IMR-90 (cell line): Measurements from ENCODE around the gene SHE. TPM values are rescaled to one million over a fixed set of nuclear protein-coding genes. Genes with fewer than 3 reads are reported as not detected.

ENCODE experiments used
- ATAC-seq: fragments of 200-7000 bp; cut with Tn5 transposase; 2 replicates; pipeline ENCODE4 v1.9.1; 2020; ENCODE audit warnings: low read depth, mild to moderate bottlenecking, moderate library complexity
- BruUV-seq: library from RNA; stranded (reverse); fragments of 400-500 nt; replicated peaks from 2 replicates; lab custom pipeline; 2021; lab: Mats Ljungman, UMichigan
- CTCF ChIA-PET: fragments of 300-600 bp; formaldehyde crosslinking; extraction: SDS; loops from one replicate; lab custom pipeline; 2021; ENCODE audit warnings: antibody characterized with exemption; lab: Yijun Ruan, JAX
- POLR2A ChIA-PET: fragments of 300-600 bp; sonication (Branson Sonifier 250); formaldehyde crosslinking; loops from one replicate; lab custom pipeline; 2022; ENCODE audit warnings: antibody characterized with exemption; ENCODE audit not compliant: unreplicated experiment; lab: Charles Lee
- DNase-seq: peaks from one replicate; pipeline ENCODE4 v3.0.0; 2013
- H2AFZ ChIP-seq: replicated peaks from 2 replicates; pipeline ENCODE3; 2013; ENCODE audit warnings: low read length, mild to moderate bottlenecking; ENCODE audit not compliant: poor library complexity
- H2AK5ac ChIP-seq: 2 replicates; pipeline ENCODE4 v1.6.1; 2013; ENCODE audit warnings: low read depth, low read length, inconsistent platforms
- H2AK9ac ChIP-seq: replicated peaks from 2 replicates; pipeline ENCODE3; 2013; ENCODE audit warnings: mild to moderate bottlenecking, low read depth, low read length, moderate library complexity; ENCODE audit not compliant: poor library complexity
- H2BK120ac ChIP-seq: 2 replicates; pipeline ENCODE4 v1.6.1; 2013; ENCODE audit warnings: low read depth, low read length, inconsistent platforms
- H2BK15ac ChIP-seq: 3 replicates; pipeline ENCODE4 v1.6.1; 2013; ENCODE audit warnings: low read depth, low read length, inconsistent platforms
- H2BK20ac ChIP-seq: 2 replicates; pipeline ENCODE4 v1.6.1; 2013; ENCODE audit warnings: low read depth, mild to moderate bottlenecking, inconsistent platforms, low read length, moderate library complexity
- H2BK5ac ChIP-seq: 2 replicates; pipeline ENCODE4 v1.6.1; 2013; ENCODE audit warnings: mild to moderate bottlenecking, low read depth, low read length, inconsistent platforms; ENCODE audit not compliant: poor library complexity, severe bottlenecking
- H3K14ac ChIP-seq: replicated peaks from 2 replicates; pipeline ENCODE4 v1.6.1; 2013; ENCODE audit warnings: low read depth, low read length, inconsistent platforms
- H3K18ac ChIP-seq: 2 replicates; pipeline ENCODE4 v1.6.1; 2013; ENCODE audit warnings: low read depth, low read length, control low read depth
- H3K23ac ChIP-seq: 2 replicates; pipeline ENCODE4 v1.6.1; 2013; ENCODE audit warnings: low read depth, low read length, inconsistent platforms
- H3K27ac ChIP-seq: 2 replicates; pipeline ENCODE4 v1.5.1; 2013; ENCODE audit warnings: mild to moderate bottlenecking, control low read depth, low read length; ENCODE audit not compliant: insufficient read depth
- H3K27me3 ChIP-seq: 2 replicates; pipeline ENCODE4 v1.6.1; 2013; ENCODE audit warnings: low read length; ENCODE audit not compliant: control insufficient read depth, insufficient read depth
- H3K36me3 ChIP-seq: 2 replicates; pipeline ENCODE4 v1.6.1; 2013; ENCODE audit warnings: low read length, mixed read lengths; ENCODE audit not compliant: control insufficient read depth, insufficient read depth
- H3K4ac ChIP-seq: 2 replicates; pipeline ENCODE4 v1.6.1; 2013; ENCODE audit warnings: low read depth, low read length, inconsistent platforms
- H3K4me1 ChIP-seq: 2 replicates; pipeline ENCODE4 v1.6.1; 2013; ENCODE audit warnings: low read length, mixed read lengths; ENCODE audit not compliant: control insufficient read depth, insufficient read depth
- H3K4me2 ChIP-seq: 2 replicates; pipeline ENCODE4 v1.6.1; 2013; ENCODE audit warnings: low read depth, mild to moderate bottlenecking, control low read depth, low read length, moderate library complexity
- H3K4me3 ChIP-seq: 2 replicates; pipeline ENCODE4 v1.5.1; 2013; ENCODE audit warnings: low read depth, mild to moderate bottlenecking, control low read depth, low read length, moderate library complexity; ENCODE audit not compliant: insufficient read depth
- H3K56ac ChIP-seq: 2 replicates; pipeline ENCODE4 v1.6.1; 2013; ENCODE audit warnings: low read length, inconsistent platforms; ENCODE audit not compliant: insufficient read depth; ENCODE audit errors: extremely low read depth
- H3K79me1 ChIP-seq, 2 experiments: 2 replicates each; pipeline ENCODE4 v1.6.1; 2013; ENCODE audit warnings: low read length in 2 of 2, inconsistent platforms in 1 of 2, low read depth in 1 of 2
- H3K9ac ChIP-seq: 2 replicates; pipeline ENCODE4 v1.6.1; 2013; ENCODE audit warnings: low read depth, low read length, control low read depth
- H3K9me1 ChIP-seq: 2 replicates; pipeline ENCODE4 v1.6.1; 2013; ENCODE audit warnings: low read length, inconsistent platforms; ENCODE audit not compliant: insufficient read depth
- H3K9me3 ChIP-seq: 2 replicates; pipeline ENCODE4 v1.6.1; 2013; ENCODE audit warnings: low read length; ENCODE audit not compliant: control insufficient read depth, insufficient read depth
- H4K20me1 ChIP-seq: 2 replicates; pipeline ENCODE4 v1.6.1; 2013; ENCODE audit warnings: low read length, inconsistent platforms; ENCODE audit not compliant: insufficient read depth
- H4K5ac ChIP-seq: 2 replicates; pipeline ENCODE4 v1.6.1; 2013; ENCODE audit warnings: mild to moderate bottlenecking, low read depth, low read length, control low read depth
- H4K8ac ChIP-seq, 2 experiments: 2 replicates each; pipeline ENCODE4 v1.6.1; 2013; ENCODE audit warnings: low read depth in 2 of 2, low read length in 2 of 2, control low read depth in 1 of 2, inconsistent platforms in 1 of 2
- H4K91ac ChIP-seq: 2 replicates; pipeline ENCODE4 v1.6.1; 2013; ENCODE audit warnings: low read depth, low read length, inconsistent platforms; ENCODE audit not compliant: insufficient read depth
- USF2 ChIP-seq: fragments of 150-350 bp; IDR thresholded peaks from 2 replicates; pipeline ENCODE4 v1.6.1; 2017; ENCODE audit warnings: mild to moderate bottlenecking, antibody characterized with exemption, low read length, low read depth
- dilution Hi-C: fragments of 300-500 bp; cut with HindIII; formaldehyde crosslinking; loops from one replicate; pipeline ENCODE4 v1.14.3; 2018; ENCODE audit warnings: low sequenced_read_pairs; ENCODE audit not compliant: unreplicated experiment
- in situ Hi-C: fragments of 300-500 bp; cut with MboI; formaldehyde crosslinking; loops from 3 replicates; pipeline ENCODE4 v1.14.3; 2019; ENCODE audit warnings: low sequenced_read_pairs, inconsistent platforms, mixed read lengths
- intact Hi-C: fragments of 100-400 bp; cut with micrococcal nuclease; formaldehyde crosslinking; loops from 2 replicates; pipeline ENCODE4 v1.10.0; 2022
- polyA plus RNA-seq, 3 experiments: library from polyadenylated mRNA; depleted of rRNA; stranded (reverse); fragments of >200 nt; gene quantifications; 2 replicates each; pipeline ENCODE4 v1.2.3, GENCODE V29; 2012; ENCODE audit warnings: low replicate concordance in 1 of 3
- total RNA-seq: library from RNA; depleted of rRNA; stranded (reverse); fragments of >200 nt; gene quantifications from 2 replicates; pipeline ENCODE4 v1.2.3, GENCODE V29; 2012

SHE gene
- total and polyA plus RNA-seq, 2 of the 4 experiments (the other 2 are of a cell fraction): not detected

- Histone ChIP-seq H3K4me1 (peaks cover 8% of the 10 kb centered on the region), H3K27me3 (no peaks in the 10 kb centered on the region), H3K9me3 (no peaks in the 10 kb centered on the region; the same call in 1 of the 2 replicates), H3K79me1 (no peaks in the 10 kb centered on the region), H3K9me1 (peaks cover 9% of the 10 kb centered on the region), H2BK20ac (no peak overlapping the region), H3K27ac (no peak overlapping the region), H3K14ac (no peak overlapping the region), H3K4me2 (no peak overlapping the region), H2BK120ac (no peak overlapping the region), H3K4me3 (no peak overlapping the region), H2BK15ac (no peak overlapping the region), H2BK5ac (no peak overlapping the region), H3K18ac (no peak overlapping the region), H4K5ac (no peak overlapping the region), H3K23ac (no peak overlapping the region), H3K9ac (no peak overlapping the region), H2AK5ac (no peak overlapping the region), H3K4ac (no peak overlapping the region), H3K56ac (no peak overlapping the region), H3K36me3 (peaks cover 23% of the 10 kb centered on the region), H2AK9ac (no peak overlapping the region), H4K8ac (no peak overlapping the region), H2AFZ (no peak overlapping the region), H4K91ac (no peak overlapping the region), H4K20me1 (no peaks in the 10 kb centered on the region)
- ATAC-seq (no peak), DNase-seq (no peak)
- CTCF ChIA-PET: no interaction called here
- POLR2A ChIA-PET: no interaction called here
- dilution Hi-C loops (no loop called here), intact Hi-C loops (no loop called here), in situ Hi-C loops (no loop called here)
- no peak for TF ChIP-seq USF2
- BruUV-seq: no TSS peak
These were observed 43.1 kb downstream of the SHE start for GRCh38 chr1:154459080-154459479.
